HG03378 (cell line): ENCODE data around the gene VDAC2.

Experiments
- ATAC-seq: cut with Tn5 transposase; IDR thresholded peaks from one replicate; pipeline ENCODE4 v1.9.1; 2021; ENCODE audit warnings: mild to moderate bottlenecking, moderate library complexity; ENCODE audit not compliant: unreplicated experiment

Gene VDAC2

GRCh38 chr10:75228834-75229233, 18.2 kb downstream of the VDAC2 start:
- no peak for ATAC-seq

GRCh38 chr10:75229971-75230370, 19.4 kb downstream of the VDAC2 start:
- no peak for ATAC-seq

GRCh38 chr10:75230600-75231038, 20.0 kb downstream of the VDAC2 start:
- ATAC-seq = peak; percentile 52

- ATAC-seq = no peak
Measured at GRCh38 chr10:75231672-75232581, 21.3 kb downstream of the VDAC2 start.

- ATAC-seq = no peak
Measured at GRCh38 chr10:75233444-75234016, 22.9 kb downstream of the VDAC2 start.

- peak; percentile 33 for ATAC-seq
Measured at GRCh38 chr10:75234017-75234682, 23.6 kb downstream of the VDAC2 start.

GRCh38 chr10:75234683-75235374, 24.2 kb downstream of the VDAC2 start:
- peak; percentile 5 for ATAC-seq

GRCh38 chr10:75235375-75236177, 25.0 kb downstream of the VDAC2 start, which contains the start of gene COMTD1:
Gene COMTD1 (minus strand): TSS chr10:75235957. CDS start chr10:75235928, 29 bp downstream.
- peak; percentile 71 for ATAC-seq

GRCh38 chr10:75236178-75236825, 25.7 kb downstream of the VDAC2 start:
- peak; percentile 11 for ATAC-seq

GRCh38 chr10:75238182-75239095, 27.8 kb downstream of the VDAC2 start:
- no peak for ATAC-seq

GRCh38 chr10:75239096-75239790, 28.6 kb downstream of the VDAC2 start:
- ATAC-seq = no peak

GRCh38 chr10:75240329-75241076, 29.9 kb downstream of the VDAC2 start:
- no peak for ATAC-seq

- no peak for ATAC-seq
Measured at GRCh38 chr10:75243426-75243825, 32.8 kb downstream of the VDAC2 start.

GRCh38 chr10:75244487-75245353, 34.1 kb downstream of the VDAC2 start:
- ATAC-seq = no peak

- ATAC-seq = no peak
Measured at GRCh38 chr10:75245354-75246250, 35.0 kb downstream of the VDAC2 start.
